SK-N-SH treated with all-trans-retinoic acid at 6 μM for 48 hours (cell line): ENCODE results near the gene VPS35L.

Experiments used
- ATAC-seq: fragments of 200-7000 bp; cut with Tn5 transposase; 3 replicates; pipeline ENCODE4 v1.9.1; 2020; ENCODE audit warnings: mild to moderate bottlenecking, moderate library complexity
- ARNTL ChIP-seq: fragments of 450-650 bp; formaldehyde crosslinking; IDR thresholded peaks from 2 replicates; pipeline ENCODE4 v1.5.0; 2020; ENCODE audit warnings: low read depth, mild to moderate bottlenecking, moderate library complexity, borderline replicate concordance
- CREB5 ChIP-seq: fragments of 250-450 bp; sonication (Bioruptor Pico); IDR thresholded peaks from 2 replicates; pipeline ENCODE4 v1.5.1; 2020; ENCODE audit warnings: low read depth, mild to moderate bottlenecking, moderate library complexity
- CSDC2 ChIP-seq: fragments of 250-450 bp; sonication (Bioruptor Pico); IDR thresholded peaks from 2 replicates; pipeline ENCODE4 v1.5.0; 2020; ENCODE audit warnings: mild to moderate bottlenecking, moderate library complexity
- CSRNP3 ChIP-seq: fragments of 250-450 bp; sonication (Bioruptor Pico); IDR thresholded peaks from 2 replicates; pipeline ENCODE4 v1.5.1; 2021; ENCODE audit warnings: mild to moderate bottlenecking, moderate library complexity
- ESRRG ChIP-seq: fragments of 250-450 bp; sonication (Bioruptor Pico); IDR thresholded peaks from 2 replicates; pipeline ENCODE4 v1.6.1; 2021; ENCODE audit warnings: mild to moderate bottlenecking
- GLIS3 ChIP-seq: fragments of 250-450 bp; sonication (Bioruptor Pico); IDR thresholded peaks from 2 replicates; pipeline ENCODE4 v1.5.0; 2020; ENCODE audit warnings: mild to moderate bottlenecking, moderate library complexity
- ISL1 ChIP-seq: fragments of 250-450 bp; sonication (Bioruptor Pico); IDR thresholded peaks from 2 replicates; pipeline ENCODE4 v2.1.2; 2022; ENCODE audit warnings: mild to moderate bottlenecking, moderate library complexity
- OSR1 ChIP-seq: fragments of 250-450 bp; sonication (Bioruptor Pico); IDR thresholded peaks from 2 replicates; pipeline ENCODE4 v1.8.0; 2022; ENCODE audit warnings: moderate library complexity, mild to moderate bottlenecking, inconsistent platforms
- PATZ1 ChIP-seq: fragments of 250-450 bp; sonication (Bioruptor Pico); IDR thresholded peaks from 2 replicates; pipeline ENCODE4 v1.8.0; 2020; ENCODE audit warnings: mild to moderate bottlenecking, moderate library complexity, borderline replicate concordance
- PPARA ChIP-seq: fragments of 250-450 bp; sonication (Bioruptor Pico); IDR thresholded peaks from 2 replicates; pipeline ENCODE4 v1.5.0; 2020; ENCODE audit warnings: mild to moderate bottlenecking, borderline replicate concordance
- RARB ChIP-seq: fragments of 250-450 bp; sonication (Bioruptor Pico); IDR thresholded peaks from 2 replicates; pipeline ENCODE4 v1.8.0; 2021; ENCODE audit warnings: mild to moderate bottlenecking, moderate library complexity
- SNAI2 ChIP-seq: fragments of 250-450 bp; sonication (Bioruptor Pico); IDR thresholded peaks from 2 replicates; pipeline ENCODE4 v1.5.0; 2020; ENCODE audit warnings: mild to moderate bottlenecking, moderate library complexity
- TCF4 ChIP-seq: fragments of 250-450 bp; sonication (Bioruptor Pico); IDR thresholded peaks from 2 replicates; pipeline ENCODE4 v1.8.0; 2021; ENCODE audit warnings: mild to moderate bottlenecking, moderate library complexity, borderline replicate concordance
- TOX ChIP-seq: fragments of 250-450 bp; sonication (Bioruptor Pico); IDR thresholded peaks from 2 replicates; pipeline ENCODE4 v1.8.0; 2021; ENCODE audit warnings: mild to moderate bottlenecking, moderate library complexity, borderline replicate concordance
- TSHZ2 ChIP-seq: fragments of 250-450 bp; sonication (Bioruptor Pico); IDR thresholded peaks from 2 replicates; pipeline ENCODE4 v1.5.0; 2020; ENCODE audit warnings: mild to moderate bottlenecking, moderate library complexity
- ZC3H10 ChIP-seq: fragments of 250-450 bp; sonication (Bioruptor Pico); IDR thresholded peaks from 2 replicates; pipeline ENCODE4 v1.5.1; 2021; ENCODE audit warnings: mild to moderate bottlenecking, moderate library complexity
- ZFP30 ChIP-seq: fragments of 450-650 bp; formaldehyde crosslinking; IDR thresholded peaks from 2 replicates; pipeline ENCODE4 v1.5.0; 2022; ENCODE audit warnings: mild to moderate bottlenecking, moderate library complexity
- ZNF565 ChIP-seq: fragments of 450-650 bp; formaldehyde crosslinking; conservative IDR thresholded peaks from 2 replicates; pipeline ENCODE4 v1.5.0; 2020; ENCODE audit warnings: low read depth, mild to moderate bottlenecking, moderate library complexity
- ZNF70 ChIP-seq: fragments of 450-650 bp; formaldehyde crosslinking; IDR thresholded peaks from 2 replicates; pipeline ENCODE4 v1.5.0; 2020; ENCODE audit warnings: mild to moderate bottlenecking, moderate library complexity
- ZNF8 ChIP-seq: fragments of 450-650 bp; formaldehyde crosslinking; IDR thresholded peaks from 2 replicates; pipeline ENCODE4 v1.5.0; 2020; ENCODE audit warnings: mild to moderate bottlenecking, moderate library complexity

Gene VPS35L

GRCh38 chr16:19604911-19605310, 49.4 kb downstream of the VPS35L start:
- TF ChIP-seq TSHZ2 (CRISPR knock-in tag) (no peak), GLIS3 (CRISPR knock-in tag) (no peak), ZC3H10 (CRISPR knock-in tag) (no peak), RARB (CRISPR knock-in tag) (no peak), CSRNP3 (CRISPR knock-in tag) (no peak), ZNF8 (CRISPR knock-in tag) (no peak), ESRRG (CRISPR knock-in tag) (no peak), PPARA (no peak), TCF4 (CRISPR knock-in tag) (no peak), CSDC2 (CRISPR knock-in tag) (no peak), ZNF565 (no peak), CREB5 (CRISPR knock-in tag) (no peak), TOX (CRISPR knock-in tag) (no peak), ZFP30 (CRISPR knock-in tag) (no peak), ARNTL (CRISPR knock-in tag) (no peak), PATZ1 (no peak), ISL1 (no peak), SNAI2 (no peak)
- no peak for ATAC-seq

- ATAC-seq: no peak
- TF ChIP-seq GLIS3 (CRISPR knock-in tag): no peak
- no peak for TF ChIP-seq CSDC2 (CRISPR knock-in tag)
- no peak for TF ChIP-seq ESRRG (CRISPR knock-in tag)
- no peak for TF ChIP-seq OSR1 (CRISPR knock-in tag)
- TF ChIP-seq ZNF70: no peak
- no peak for TF ChIP-seq CREB5 (CRISPR knock-in tag)
- no peak for TF ChIP-seq ARNTL (CRISPR knock-in tag)
Measured at GRCh38 chr16:19605701-19606100, 50.2 kb downstream of the VPS35L start.

- TF ChIP-seq ESRRG (CRISPR knock-in tag): no peak
- TF ChIP-seq ZNF70: no peak
- no peak for TF ChIP-seq PATZ1
- TF ChIP-seq CSDC2 (CRISPR knock-in tag): no peak
- TF ChIP-seq ZC3H10 (CRISPR knock-in tag): no peak
- no peak for TF ChIP-seq RARB (CRISPR knock-in tag)
- peak; percentile 90 for ATAC-seq
Measured at GRCh38 chr16:19607616-19608280, 52.2 kb downstream of the VPS35L start.
